GM21360 (cell line): ENCODE measurements around the gene DCDC1.

Experiments
- ATAC-seq: cut with Tn5 transposase; IDR thresholded peaks from one replicate; pipeline ENCODE4 v1.9.1; 2021; ENCODE audit warnings: mild to moderate bottlenecking, moderate library complexity; ENCODE audit not compliant: unreplicated experiment

Gene DCDC1

GRCh38 chr11:31237819-31238760 is 131.4 kb downstream of the DCDC1 start:
- no peak for ATAC-seq

- ATAC-seq = no peak
Measured at GRCh38 chr11:31236143-31236542, 133.4 kb downstream of the DCDC1 start.

GRCh38 chr11:31233425-31233824 is 136.1 kb downstream of the DCDC1 start:
- ATAC-seq = no peak

- ATAC-seq = no peak
Measured at GRCh38 chr11:31231601-31232000, 137.9 kb downstream of the DCDC1 start.

- ATAC-seq = no peak
Measured at GRCh38 chr11:31218847-31219246, 150.7 kb downstream of the DCDC1 start.

- no peak for ATAC-seq
Measured at GRCh38 chr11:31214372-31214771, 155.2 kb downstream of the DCDC1 start.

GRCh38 chr11:31199378-31199777 is 170.2 kb downstream of the DCDC1 start:
- ATAC-seq = no peak

GRCh38 chr11:31173926-31174680 is 195.4 kb downstream of the DCDC1 start:
- ATAC-seq = no peak

GRCh38 chr11:31160504-31161422 is 208.8 kb downstream of the DCDC1 start:
- ATAC-seq = peak; percentile 67

- no peak for ATAC-seq
Measured at GRCh38 chr11:31150841-31151240, 218.7 kb downstream of the DCDC1 start.

GRCh38 chr11:31150011-31150410 is 219.5 kb downstream of the DCDC1 start:
- ATAC-seq = no peak

GRCh38 chr11:31141789-31142188 is 227.8 kb downstream of the DCDC1 start:
- no peak for ATAC-seq

GRCh38 chr11:31139479-31139878 is 230.1 kb downstream of the DCDC1 start:
- no peak for ATAC-seq

- no peak for ATAC-seq
Measured at GRCh38 chr11:31132531-31133421, 236.8 kb downstream of the DCDC1 start.

- ATAC-seq = no peak
Measured at GRCh38 chr11:31131760-31132159, 237.8 kb downstream of the DCDC1 start.

GRCh38 chr11:31127290-31127689 is 242.2 kb downstream of the DCDC1 start:
- no peak for ATAC-seq

- ATAC-seq = no peak
Measured at GRCh38 chr11:31120428-31120827, 249.1 kb downstream of the DCDC1 start.

GRCh38 chr11:31118566-31118965 is 251.0 kb downstream of the DCDC1 start:
- no peak for ATAC-seq

GRCh38 chr11:31117038-31117437 is 252.5 kb downstream of the DCDC1 start:
- no peak for ATAC-seq

- ATAC-seq = no peak
Measured at GRCh38 chr11:31114442-31114841, 255.1 kb downstream of the DCDC1 start.
